Femur (tissue), 1 donor: ENCODE data around the gene TRPV2.
A peak's percentile ranks its signal among the peaks of the same experiment; 100 is the strongest.
"Not testable (repeated sequence)": the region's sequence is repeated elsewhere in the genome, so short reads cannot be mapped to it uniquely, and the experiment has no call there.

Experiments used
- DNase-seq: peaks from one replicate; pipeline ENCODE4 v3.0.0-alpha.2; 2017

TRPV2 gene

DNA sequence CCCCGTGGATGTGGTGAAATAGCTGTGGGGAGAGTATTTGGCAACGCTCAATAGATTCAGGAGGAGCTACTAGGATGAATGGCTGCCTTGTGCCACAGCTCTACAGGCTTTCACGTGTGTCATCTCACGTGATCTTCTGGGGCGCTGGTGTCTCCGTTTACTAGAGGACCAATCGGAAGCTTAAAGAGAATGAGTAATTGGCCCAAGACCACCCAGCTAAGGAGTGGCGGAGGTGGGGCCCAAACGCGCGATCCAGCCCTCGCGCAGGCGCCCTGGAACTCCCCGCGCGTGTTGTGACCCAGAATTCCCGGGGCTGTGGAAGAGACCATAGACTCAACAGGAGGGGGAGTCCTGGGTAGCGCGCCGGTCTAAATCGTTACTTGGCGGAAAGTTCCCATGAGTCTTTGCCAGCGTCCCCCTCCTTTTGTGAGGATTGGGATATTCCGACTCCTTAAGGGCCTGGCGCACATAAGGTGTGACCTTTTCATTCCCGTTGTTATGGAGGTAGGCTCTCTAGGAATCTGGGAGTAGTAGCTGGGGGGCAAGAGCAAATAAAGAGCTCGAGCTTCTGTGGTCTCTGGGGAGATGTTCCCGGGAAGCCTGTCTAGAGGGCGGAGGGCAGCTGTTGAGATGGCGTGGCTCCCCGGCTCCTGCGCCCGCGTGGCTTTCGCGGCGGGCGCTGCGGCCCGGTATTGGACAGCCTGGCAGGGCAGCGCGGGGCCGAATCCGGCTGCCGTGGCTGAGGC lies 23.4 kb downstream of the TRPV2 start:
- peak; percentile 99 for DNase-seq

DNA sequence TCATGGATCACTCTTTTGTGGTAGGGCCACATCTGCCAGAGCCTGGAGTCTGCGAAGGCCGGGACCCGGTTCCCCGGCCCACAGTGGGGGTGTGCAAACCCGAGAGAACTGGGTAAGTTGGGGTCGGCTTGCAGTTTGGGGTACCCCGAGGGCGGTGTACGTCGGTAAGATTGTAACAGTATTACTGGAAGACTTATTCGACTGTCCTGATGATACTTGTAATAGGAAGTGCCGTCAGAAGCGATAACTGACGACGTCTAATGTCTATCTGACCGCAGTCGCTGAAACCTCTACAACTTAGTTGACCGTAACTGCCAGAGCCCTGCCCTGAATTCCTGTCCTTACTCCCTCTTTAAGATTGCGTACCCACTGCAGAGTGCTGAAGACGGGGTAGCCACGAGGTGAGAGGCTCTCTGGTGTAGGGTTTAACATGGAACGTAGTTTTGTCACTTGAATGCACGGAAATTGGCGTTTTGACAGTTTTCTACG lies 24.0 kb downstream of the TRPV2 start:
- DNase-seq = no peak

GRCh38 chr17:16439811-16440351 lies 24.5 kb downstream of the TRPV2 start:
- DNase-seq = no peak

DNA sequence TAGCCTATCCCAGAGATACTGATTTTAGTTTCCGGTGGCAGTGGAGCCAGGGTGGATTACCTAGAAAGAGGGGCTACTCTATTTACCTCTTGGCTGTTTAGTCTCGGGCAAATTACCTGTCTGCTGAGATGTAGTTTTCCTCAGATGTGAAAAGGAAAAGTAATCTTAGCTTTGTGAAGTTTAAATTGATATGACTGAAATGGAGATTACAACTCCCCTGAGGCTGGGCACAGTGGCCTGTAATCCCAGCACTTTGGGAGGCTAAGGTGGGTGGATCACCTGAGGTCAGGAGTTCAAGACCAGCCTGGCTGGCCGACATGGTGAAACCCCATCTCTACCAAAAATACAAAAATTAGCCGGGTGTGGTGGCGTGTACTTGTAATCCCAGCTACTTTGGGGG lies 25.0 kb downstream of the TRPV2 start:
- DNase-seq = not testable (repeated sequence)

GRCh38 chr17:16440901-16441629 lies 25.7 kb downstream of the TRPV2 start:
- DNase-seq = no peak

GRCh38 chr17:16442141-16442540 lies 26.8 kb downstream of the TRPV2 start:
- no peak for DNase-seq

DNA sequence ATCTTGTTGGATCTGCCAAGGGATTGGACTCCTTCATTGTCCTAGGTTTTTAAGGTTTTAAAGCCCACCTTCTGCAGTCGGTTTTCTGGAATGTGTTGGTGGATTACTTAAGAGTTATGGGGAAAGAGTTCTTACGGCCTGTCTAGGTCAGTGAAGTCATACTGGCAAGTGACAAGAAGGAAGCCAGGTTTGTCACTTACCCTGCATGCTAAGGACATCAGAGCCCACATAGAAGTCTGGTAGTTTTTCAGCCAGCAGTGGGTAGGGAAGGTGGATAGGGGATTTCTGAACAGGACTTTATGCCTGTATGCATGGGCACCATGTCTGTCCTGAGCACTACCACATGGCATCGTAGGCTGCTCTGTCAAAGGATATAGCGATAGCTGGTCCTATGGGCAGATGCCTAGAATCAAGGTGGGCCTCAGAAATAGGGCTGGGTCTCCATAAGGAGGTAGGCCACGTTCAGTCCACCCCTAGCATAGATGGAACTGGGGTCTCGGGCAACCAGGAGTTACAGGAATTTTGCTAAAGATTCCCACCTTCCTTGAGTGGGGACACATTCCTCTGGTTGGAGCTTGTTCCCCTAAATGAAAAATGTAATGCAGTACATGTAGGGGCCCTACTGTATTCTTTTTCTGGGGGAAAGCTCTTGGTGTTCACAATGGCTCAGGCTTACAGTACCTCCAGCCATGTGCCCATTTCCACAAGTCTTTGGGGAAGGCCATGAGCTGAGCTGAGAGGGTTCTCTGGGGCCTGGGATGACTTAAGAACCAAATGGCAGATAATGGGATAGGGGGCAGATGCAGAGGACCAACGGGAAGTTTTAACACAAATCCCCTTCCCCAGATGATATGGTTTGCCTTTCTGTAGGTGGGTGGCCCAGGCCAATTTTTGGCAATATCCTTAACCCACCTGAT lies 27.5 kb downstream of the TRPV2 start:
- no peak for DNase-seq

DNA sequence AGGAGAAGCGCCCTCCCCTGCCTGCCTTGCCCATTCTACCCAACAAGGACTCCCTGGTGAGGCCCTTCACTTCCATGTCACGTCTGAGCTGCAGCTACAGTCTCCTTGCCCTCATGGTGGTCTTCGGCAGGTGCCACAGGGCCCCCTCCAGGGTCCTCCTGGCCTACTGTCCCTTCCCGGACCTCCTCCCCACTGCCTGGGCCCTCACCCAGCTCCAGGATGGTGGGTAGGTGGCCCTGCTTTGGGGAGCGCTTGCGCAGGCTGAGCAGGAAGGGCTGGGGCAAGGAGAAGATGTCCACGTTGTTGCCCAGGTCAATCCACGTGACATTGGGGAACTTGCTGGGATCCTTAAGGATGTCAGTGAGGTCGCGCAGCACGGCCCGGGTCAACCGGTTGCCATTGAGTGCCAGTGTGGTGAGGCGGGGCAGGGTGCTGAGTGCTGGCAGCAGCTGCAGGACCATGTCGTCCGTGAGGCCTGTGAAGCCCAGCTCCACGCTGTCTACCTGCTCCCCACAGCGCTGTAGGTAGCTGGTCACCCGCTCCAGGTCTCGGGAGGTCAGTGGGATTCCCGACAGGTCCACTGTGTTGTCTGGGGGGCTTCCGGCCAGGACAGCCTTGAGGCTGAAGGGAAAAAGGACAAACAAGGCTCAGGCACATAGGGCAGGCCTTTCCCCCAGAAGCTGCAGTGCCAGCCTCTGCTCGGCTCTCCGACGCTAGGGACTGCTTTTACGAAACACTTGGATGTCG lies 28.3 kb downstream of the TRPV2 start:
- no peak for DNase-seq

GRCh38 chr17:16444258-16444886 lies 29.0 kb downstream of the TRPV2 start:
- no peak for DNase-seq

DNA sequence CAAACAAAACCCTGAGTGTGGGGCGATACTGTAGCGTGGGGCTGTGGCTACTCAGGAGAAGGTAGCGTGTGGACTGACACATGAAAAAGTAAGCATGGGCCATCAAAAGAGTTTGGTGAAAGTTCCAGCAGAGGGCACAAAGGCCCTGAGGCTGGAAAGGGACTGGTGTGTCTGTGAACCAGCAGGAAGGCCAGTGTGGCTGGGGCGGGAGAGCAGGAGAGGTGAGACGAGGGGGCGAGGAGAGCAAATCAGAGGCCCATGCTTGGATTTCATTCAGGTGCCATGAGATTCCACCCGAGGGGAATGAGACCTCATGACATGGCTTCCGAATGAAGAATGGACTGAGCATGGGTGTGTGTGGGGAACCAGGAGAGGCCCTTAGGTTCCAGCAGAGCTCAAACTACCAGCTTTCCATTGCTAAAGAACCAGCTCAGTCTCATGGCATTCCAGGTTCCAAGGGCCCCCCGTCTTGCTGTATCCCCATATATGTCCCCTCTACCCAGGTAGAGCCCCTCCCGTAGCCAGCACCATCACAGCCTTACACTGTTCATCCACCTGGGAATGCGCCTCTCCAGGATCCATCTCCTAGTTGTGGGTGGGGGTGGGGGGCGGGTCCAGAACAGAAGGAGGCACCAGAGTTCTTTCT lies 31.1 kb downstream of the TRPV2 start:
- DNase-seq = no peak

DNA sequence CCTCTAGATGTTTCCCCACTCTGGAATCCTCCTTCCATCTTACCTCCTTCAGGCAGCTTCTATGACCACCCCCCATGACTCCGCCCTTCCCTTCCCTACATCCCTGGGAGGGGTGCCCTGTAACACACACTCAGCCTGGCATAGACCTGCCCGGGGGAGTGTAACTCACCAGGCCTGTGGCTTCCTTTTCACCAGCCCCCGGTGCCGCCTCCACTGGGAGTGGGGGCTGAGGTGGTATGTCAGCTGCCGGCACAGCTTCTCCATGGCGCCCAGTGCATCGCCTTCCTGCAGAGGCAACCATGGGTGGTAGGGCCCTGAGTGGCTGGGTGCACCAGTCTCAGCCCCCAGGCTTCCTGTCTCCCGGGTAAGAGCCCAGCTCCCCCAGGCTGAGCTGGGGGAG lies 32.3 kb downstream of the TRPV2 start:
- no peak for DNase-seq

GRCh38 chr17:16448490-16448889 lies 33.1 kb downstream of the TRPV2 start:
- DNase-seq = no peak

DNA sequence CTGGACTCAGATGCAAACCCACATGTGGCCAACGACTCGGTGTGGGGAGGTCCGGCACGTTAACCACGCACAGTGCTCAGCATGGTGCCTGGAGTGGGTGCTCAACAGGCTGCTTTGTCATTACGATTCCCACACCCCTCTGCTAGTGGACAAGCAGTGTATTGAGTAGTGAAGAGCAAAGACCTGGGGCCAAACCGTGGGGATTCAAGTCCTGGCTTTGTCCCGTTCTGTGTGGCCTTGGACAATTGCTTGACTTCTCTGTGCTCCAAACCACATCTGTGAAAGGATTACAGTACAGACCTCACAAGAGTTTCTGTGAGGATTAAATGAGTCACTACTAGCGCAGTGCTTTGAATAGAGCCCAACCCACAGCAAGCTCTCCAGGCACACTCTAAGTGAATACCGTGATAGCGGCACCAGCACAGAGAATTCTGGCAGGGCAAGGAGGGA lies 33.8 kb downstream of the TRPV2 start:
- DNase-seq = no peak

DNA sequence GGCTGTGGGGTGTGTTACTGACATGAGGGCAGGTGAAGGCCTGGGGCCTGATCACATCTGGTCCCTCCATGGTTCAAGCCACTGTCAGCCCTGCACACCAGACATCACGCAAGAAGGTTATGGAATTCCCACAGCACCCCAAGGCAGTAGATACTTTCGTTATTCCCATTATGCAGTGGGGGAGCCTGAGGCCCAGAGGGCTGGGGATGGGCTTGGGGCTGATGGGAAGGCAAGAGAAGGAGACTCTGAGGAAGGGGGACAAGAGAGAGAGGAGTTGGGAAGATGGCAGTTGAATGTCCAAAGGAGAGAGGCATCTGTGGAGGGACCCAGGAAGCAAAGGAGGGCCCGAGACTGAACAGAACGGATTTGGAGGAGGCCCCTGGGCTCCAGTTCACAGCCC lies 34.7 kb downstream of the TRPV2 start:
- no peak for DNase-seq

DNA sequence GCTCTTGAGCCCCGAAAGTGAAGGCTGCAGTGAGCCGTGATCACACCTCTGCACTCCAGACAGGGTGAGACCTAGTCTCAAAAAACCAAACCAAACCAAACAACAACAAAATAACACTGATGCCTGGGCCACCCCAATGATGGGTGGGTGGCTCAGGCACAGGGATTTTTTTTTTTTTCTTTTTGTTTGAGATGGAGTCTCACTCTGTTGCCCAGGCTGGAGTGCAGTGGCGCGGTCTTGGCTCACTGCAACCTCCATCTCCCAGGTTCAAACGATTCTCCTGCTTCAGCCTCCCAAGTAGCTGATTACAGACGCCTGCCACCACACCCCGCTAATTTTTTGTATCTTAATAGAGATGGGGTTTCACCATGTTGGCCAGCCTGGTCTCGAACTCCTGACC lies 36.9 kb downstream of the TRPV2 start:
- DNase-seq = not testable (repeated sequence)

GRCh38 chr17:16453493-16453851 lies 38.1 kb downstream of the TRPV2 start:
- DNase-seq = no peak

GRCh38 chr17:16455997-16456741 lies 40.8 kb downstream of the TRPV2 start:
- no peak for DNase-seq

DNA sequence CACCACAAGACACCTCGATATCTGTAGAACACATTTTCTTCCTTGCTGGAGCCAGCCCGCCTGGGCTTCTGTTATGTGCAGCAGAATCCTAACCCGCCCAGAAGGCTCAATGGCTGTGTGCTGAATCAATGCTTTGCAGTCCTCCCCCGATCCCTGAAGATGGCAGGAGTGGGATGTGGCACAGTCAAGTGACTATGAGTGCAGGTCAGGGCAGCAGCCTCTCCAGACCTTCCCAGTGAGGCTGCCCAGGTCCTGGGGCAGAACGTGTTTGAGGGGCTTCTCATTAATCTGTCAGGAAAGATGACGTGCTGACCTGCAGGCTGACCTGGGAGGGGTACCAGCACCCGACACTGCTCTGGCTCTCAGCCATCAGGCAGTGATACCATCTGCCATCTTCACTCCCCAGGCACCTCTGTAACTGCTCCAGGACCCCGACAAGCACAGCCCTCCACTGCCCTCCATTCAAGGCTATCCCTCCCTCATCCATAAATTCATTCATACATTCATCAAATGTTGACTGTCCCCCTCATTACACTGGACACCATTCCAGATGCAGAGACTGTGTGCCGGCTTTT lies 41.5 kb downstream of the TRPV2 start:
- DNase-seq = no peak

GRCh38 chr17:16459271-16459670 lies 43.9 kb downstream of the TRPV2 start:
- DNase-seq = no peak
